Heart left ventricle (tissue), 16 donors: ENCODE measurements around the gene MRPL20. TPM values are rescaled to one million over a fixed set of nuclear protein-coding genes. Genes with fewer than 3 reads are reported as not detected.

Source experiments
- ATAC-seq, 4 donors: fragments of 200-7000 bp; cut with Tn5 transposase; one replicate each; pipeline ENCODE4 v1.9.1; 2020 to 2022; ENCODE audit warnings: moderate library complexity in 4 of 4, mild to moderate bottlenecking in 3 of 4, moderate number of reproducible peaks in 1 of 4
- DNase-seq, 5 donors: peaks; one replicate each; pipeline ENCODE4 v3.0.0-alpha.2; 2020
- H3K27ac ChIP-seq, 12 donors: fragments of 200-600 bp; sonication (generic) in 4 of 12; one replicate each; pipeline versions ENCODE4 v1.5.0 to v1.8.0; 2016 to 2022; ENCODE audit warnings: mild to moderate bottlenecking in 2 of 12
- H3K27me3 ChIP-seq, 9 donors: fragments of 200-600 bp; sonication (generic) in 2 of 9; one replicate each; pipeline versions ENCODE4 v1.5.1 to v1.8.0; 2016 to 2022; ENCODE audit warnings: mild to moderate bottlenecking in 3 of 9
- H3K36me3 ChIP-seq, 9 donors: fragments of 200-600 bp; sonication (generic) in 2 of 9; one replicate each; pipeline versions ENCODE4 v1.5.0 to v1.8.0; 2018 to 2022; ENCODE audit warnings: mild to moderate bottlenecking in 2 of 9
- H3K4me1 ChIP-seq, 12 donors: fragments of 200-600 bp; sonication (generic) in 4 of 12; one replicate each; pipeline versions ENCODE4 v1.5.0 to v1.8.0; 2016 to 2022; ENCODE audit warnings: mild to moderate bottlenecking in 3 of 12
- H3K4me3 ChIP-seq, 12 donors: fragments of 200-600 bp; sonication (generic) in 4 of 12; one replicate each; pipeline versions ENCODE4 v1.5.0 to v1.8.0; 2017 to 2022; ENCODE audit warnings: mild to moderate bottlenecking in 9 of 12, moderate library complexity in 4 of 12
- H3K9me3 ChIP-seq, 12 donors: fragments of 200-600 bp; sonication (generic) in 4 of 12; one replicate each; pipeline versions ENCODE4 v1.5.0 to v1.8.0; 2016 to 2022; ENCODE audit warnings: mild to moderate bottlenecking in 1 of 12
- POLR2A ChIP-seq, 2 donors: fragments of 450-650 bp; IDR thresholded peaks; one replicate each; pipeline ENCODE4 v1.6.1; 2017; ENCODE audit warnings: antibody characterized with exemption in 2 of 2, mild to moderate bottlenecking in 2 of 2, moderate library complexity in 2 of 2
- WGBS, 4 donors: extraction: QIAGEN DNeasy Blood & Tissue Kit in 2 of 4; methylation state at CpG; one replicate each; pipeline versions ENCODE4 v1.1.5 to v1.1.7; 2013 to 2018; 5-methylcytosine and 5-hydroxymethylcytosine counted together
- intact Hi-C, 10 donors: fragments of 100-400 bp; cut with DNase I; formaldehyde crosslinking; loops; one replicate each; pipeline versions ENCODE4 v1.11.1 to v1.14.2; 2022
- polyA plus RNA-seq, 2 donors: library from polyadenylated mRNA; stranded (reverse); fragments of 200-250 nt; gene quantifications; one replicate each; pipeline ENCODE4 v1.2.3, GENCODE V29; 2013
- total RNA-seq, 9 donors: library from RNA; depleted of rRNA in 2 of 9; stranded (reverse); fragments of >200 nt in 2 of 9; fragmentation: NEBNext Ultra II Directional in 3 of 9; extraction: Animal tissue kit (Norgen Biotek cat#: 25700) in 3 of 9; gene quantifications; one replicate each; pipeline versions ENCODE4 v1.1.0 to v1.2.4, GENCODE V29; 2016 to 2023
- TF ChIP-seq, protein P1 (sequence below), 12 donors: fragments of 200-600 bp; sonication (generic) in 4 of 12; IDR thresholded peaks; one replicate each; pipeline versions ENCODE4 v1.5.0 to v1.8.0; 2018 to 2022; ENCODE audit warnings: antibody characterized with exemption in 12 of 12, mild to moderate bottlenecking in 5 of 12
- donor health status: ischemic (EF 13 %, LVEDD 7.1; RV severe dilation, severe dysfunction).
- donor health status: healthy with polysubstance abuse.
- donor health status: DM: no; HTN: yes; CAD: no.
- donor health status: DM: no; HTN: no; CAD: no.
- donor health status: ischemic (EF 25% LVEDD 6.9; RV normal size, moderate dysfunction).
- donor health status: ischemic (EF 25% LVEDD 5.7; RV mildly dilated, moderate dysfunction).
- donor health status: healthy.
- donor health status: DM: yes; HTN: yes; CAD: no.
- donor health status: ischemic (EF 35%, LVEDD 5.7; RV mildly dilated, moderate dysfunction).
- donor health status: nonischemic (EF 11% LVEDD 7.7; RV severe dilation, severe dysfunction).
- donor health status: DM: yes; HTN: yes; CAD: no.
- donor health status: PGD.
- donor health status: ischemic (EF 29% LVEDD 5.4; RV normal size, mild dysfunction).
- donor health status: nonischemic (EF 23%, LVEDD 6.1; RV moderate dilation, normal function).

Gene MRPL20
- total and polyA plus RNA-seq, 11 donors: 112 to 238 (median 141) TPM

DNA sequence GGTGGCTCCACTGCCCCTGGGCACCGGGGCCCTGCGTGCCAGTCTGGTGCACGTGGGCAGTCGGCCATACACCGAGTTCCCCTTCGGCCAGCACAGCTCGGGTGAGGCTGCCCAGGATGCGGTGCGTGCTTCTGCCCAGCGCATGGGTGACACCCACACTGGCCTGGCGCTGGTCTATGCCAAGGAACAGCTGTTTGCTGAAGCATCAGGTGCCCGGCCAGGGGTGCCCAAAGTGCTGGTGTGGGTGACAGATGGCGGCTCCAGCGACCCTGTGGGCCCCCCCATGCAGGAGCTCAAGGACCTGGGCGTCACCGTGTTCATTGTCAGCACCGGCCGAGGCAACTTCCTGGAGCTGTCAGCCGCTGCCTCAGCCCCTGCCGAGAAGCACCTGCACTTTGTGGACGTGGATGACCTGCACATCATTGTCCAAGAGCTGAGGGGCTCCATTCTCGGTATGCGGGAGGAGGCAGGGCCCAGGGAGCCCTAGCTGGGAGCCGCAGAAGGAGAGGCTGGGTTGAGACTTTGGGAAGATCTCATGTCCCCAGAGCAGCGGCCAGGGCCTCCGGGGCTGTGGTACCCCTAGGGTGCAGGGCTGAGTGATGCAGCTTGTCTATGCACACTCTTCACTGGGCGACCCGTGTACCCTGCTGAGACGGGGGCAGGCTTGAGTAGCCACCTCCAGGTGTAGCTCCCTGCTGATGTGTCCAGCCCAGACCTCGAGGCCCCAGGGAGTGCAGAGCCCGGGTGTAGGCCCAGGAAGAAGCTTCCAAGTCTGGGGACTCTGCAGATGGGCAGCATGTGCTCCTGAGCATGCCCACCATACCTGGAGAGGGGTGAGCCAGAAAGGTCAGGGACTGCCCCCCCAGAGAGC lies 30.2 kb upstream of the MRPL20 start:
- DNase-seq: peak in 1 of 5 donors; percentile 56
- TF ChIP-seq POLR2A (IDR thresholded peaks at IDR 0.05): no peak
- TF ChIP-seq, protein P1, sequence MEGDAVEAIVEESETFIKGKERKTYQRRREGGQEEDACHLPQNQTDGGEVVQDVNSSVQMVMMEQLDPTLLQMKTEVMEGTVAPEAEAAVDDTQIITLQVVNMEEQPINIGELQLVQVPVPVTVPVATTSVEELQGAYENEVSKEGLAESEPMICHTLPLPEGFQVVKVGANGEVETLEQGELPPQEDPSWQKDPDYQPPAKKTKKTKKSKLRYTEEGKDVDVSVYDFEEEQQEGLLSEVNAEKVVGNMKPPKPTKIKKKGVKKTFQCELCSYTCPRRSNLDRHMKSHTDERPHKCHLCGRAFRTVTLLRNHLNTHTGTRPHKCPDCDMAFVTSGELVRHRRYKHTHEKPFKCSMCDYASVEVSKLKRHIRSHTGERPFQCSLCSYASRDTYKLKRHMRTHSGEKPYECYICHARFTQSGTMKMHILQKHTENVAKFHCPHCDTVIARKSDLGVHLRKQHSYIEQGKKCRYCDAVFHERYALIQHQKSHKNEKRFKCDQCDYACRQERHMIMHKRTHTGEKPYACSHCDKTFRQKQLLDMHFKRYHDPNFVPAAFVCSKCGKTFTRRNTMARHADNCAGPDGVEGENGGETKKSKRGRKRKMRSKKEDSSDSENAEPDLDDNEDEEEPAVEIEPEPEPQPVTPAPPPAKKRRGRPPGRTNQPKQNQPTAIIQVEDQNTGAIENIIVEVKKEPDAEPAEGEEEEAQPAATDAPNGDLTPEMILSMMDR (IDR thresholded peaks at IDR 0.05): no peak
- peaks cover 0 to 35% (median 0%) of the 10 kb centered on the region in 9 donors for H3K27me3 ChIP-seq
- H3K4me3 ChIP-seq: peak overlapping the region in 8 of 12 donors; percentile 10 to 69 (median 63)
- peaks cover 15 to 64% (median 51%) of the 10 kb centered on the region in 12 donors for H3K4me1 ChIP-seq
- H3K27ac ChIP-seq: peak overlapping the region in 1 of 12 donors; percentile 96
- no peak for ATAC-seq
- H3K36me3 ChIP-seq: no peaks in the 10 kb centered on the region
- no peaks in the 10 kb centered on the region for H3K9me3 ChIP-seq
- intact Hi-C loops: loop anchor here in 1 of 10 donors (2.0 kb wide), 1 partner anchor 34 kb away; no protein-coding TSS in a partner anchor
- WGBS, 4 donors: 79 to 88% (median 82%) methylated on average over 4 to 31 of the region's 31 CpGs

DNA sequence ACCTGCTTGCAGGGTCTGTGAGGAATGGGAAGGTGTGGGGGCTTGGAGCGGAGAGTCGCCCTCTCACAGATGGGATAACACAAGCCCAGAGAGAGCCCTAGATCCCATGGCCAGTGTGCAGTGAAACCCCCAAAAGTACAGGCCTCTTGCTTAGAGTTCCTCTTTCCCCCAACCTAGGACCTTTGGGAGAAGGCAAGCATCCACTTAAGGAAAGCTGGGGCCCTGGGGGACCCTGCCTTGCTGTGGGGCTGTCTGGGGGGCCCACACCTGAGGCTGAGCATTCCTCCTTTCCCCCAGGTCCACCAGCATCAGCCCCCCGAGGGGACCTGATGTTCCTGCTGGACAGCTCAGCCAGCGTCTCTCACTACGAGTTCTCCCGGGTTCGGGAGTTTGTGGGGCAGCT lies 29.5 kb upstream of the MRPL20 start:
- no peak for ATAC-seq
- peaks cover 17 to 70% (median 57%) of the 10 kb centered on the region in 12 donors for H3K4me1 ChIP-seq
- H3K27ac ChIP-seq: peak overlapping the region in 2 of 12 donors; percentile 69 to 96
- peak overlapping the region in 11 of 12 donors; percentile 52 to 69 (median 62) for H3K4me3 ChIP-seq
- DNase-seq: no peak
- H3K9me3 ChIP-seq: no peaks in the 10 kb centered on the region
- intact Hi-C loops: loop anchor here in 1 of 10 donors (2.0 kb wide), 1 partner anchor 34 kb away; no protein-coding TSS in a partner anchor
- H3K27me3 ChIP-seq: peaks cover 0 to 35% (median 0%) of the 10 kb centered on the region in 9 donors
- WGBS, 4 donors: 60 to 92% (median 85%) methylated on average over 1 to 7 of the region's 7 CpGs
- H3K36me3 ChIP-seq: no peaks in the 10 kb centered on the region
- TF ChIP-seq, protein P1 (IDR thresholded peaks at IDR 0.05): no peak
- TF ChIP-seq POLR2A (IDR thresholded peaks at IDR 0.05): no peak

DNA sequence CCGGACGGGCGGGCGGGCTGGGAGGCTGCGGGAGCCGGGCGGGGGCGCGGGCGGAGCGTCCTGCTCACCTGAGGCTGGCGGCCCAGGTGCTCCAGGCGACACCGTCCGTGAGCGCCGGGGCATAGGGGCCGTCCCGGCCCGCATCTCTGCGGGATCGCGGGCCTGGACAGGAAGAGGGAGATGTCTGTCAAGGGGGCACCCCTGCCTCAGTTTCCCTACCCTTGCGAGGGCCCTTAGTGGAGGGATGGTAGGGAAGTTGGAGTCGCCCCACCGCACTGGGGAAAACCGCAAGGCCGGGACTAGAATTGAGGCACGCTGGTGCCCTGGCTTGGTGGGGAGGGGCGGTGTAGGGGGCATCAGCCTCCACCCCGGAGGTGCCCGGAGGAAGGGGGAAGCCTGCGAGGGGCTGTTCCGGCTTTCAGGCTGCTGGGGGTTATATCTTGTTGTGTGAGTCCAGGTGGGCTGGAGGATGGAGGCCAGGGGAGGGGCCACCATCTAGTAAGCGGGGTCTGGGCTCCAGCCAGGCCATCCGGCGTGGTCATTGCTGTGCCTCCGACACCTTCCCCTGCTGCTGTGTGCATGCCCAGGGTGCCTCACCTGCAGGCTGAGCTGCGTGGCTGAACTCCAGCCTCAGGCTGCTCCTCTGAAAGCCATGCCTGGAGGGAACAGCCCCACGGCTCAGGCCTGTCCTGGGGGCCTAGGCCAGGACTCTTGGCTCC lies 29.0 kb upstream of the MRPL20 start:
- intact Hi-C loops: loop anchor here in 1 of 10 donors (2.0 kb wide), 1 partner anchor 33 kb away; no protein-coding TSS in a partner anchor
- ATAC-seq (no peak), DNase-seq (peak in 3 of 5 donors; percentile 25 to 62 (median 29))
- Histone ChIP-seq H3K4me1 (peaks cover 17 to 72% (median 60%) of the 10 kb centered on the region in 12 donors), H3K27ac (peak overlapping the region in 11 of 12 donors; percentile 37 to 99 (median 90)), H3K36me3 (no peaks in the 10 kb centered on the region), H3K9me3 (no peaks in the 10 kb centered on the region), H3K4me3 (peak overlapping the region; percentile 28 to 69 (median 62)), H3K27me3 (peaks cover 0 to 35% (median 0%) of the 10 kb centered on the region in 9 donors)
- TF ChIP-seq, protein P1 (IDR thresholded peaks at IDR 0.05): no peak
- no peak for TF ChIP-seq POLR2A (IDR thresholded peaks at IDR 0.05)
- WGBS, 4 donors: 16 to 31% (median 20%) methylated on average over 14 to 40 of the region's 40 CpGs
